IMR-90 (cell line): Measurements from ENCODE around the gene FAM83F. TPM values are rescaled to one million over a fixed set of nuclear protein-coding genes. Genes with fewer than 3 reads are reported as not detected.
A peak's percentile ranks its signal among the peaks of the same experiment; 100 is the strongest.

ENCODE experiments used
- ATAC-seq: fragments of 200-7000 bp; cut with Tn5 transposase; 2 replicates; pipeline ENCODE4 v1.9.1; 2020; ENCODE audit warnings: low read depth, mild to moderate bottlenecking, moderate library complexity
- BruUV-seq: library from RNA; stranded (reverse); fragments of 400-500 nt; replicated peaks from 2 replicates; lab custom pipeline; 2021; lab: Mats Ljungman, UMichigan
- CTCF ChIA-PET: fragments of 300-600 bp; formaldehyde crosslinking; extraction: SDS; loops from one replicate; lab custom pipeline; 2021; ENCODE audit warnings: antibody characterized with exemption; lab: Yijun Ruan, JAX
- POLR2A ChIA-PET: fragments of 300-600 bp; sonication (Branson Sonifier 250); formaldehyde crosslinking; loops from one replicate; lab custom pipeline; 2022; ENCODE audit warnings: antibody characterized with exemption; ENCODE audit not compliant: unreplicated experiment; lab: Charles Lee
- DNase-seq: peaks from one replicate; pipeline ENCODE4 v3.0.0; 2013
- H2AFZ ChIP-seq: replicated peaks from 2 replicates; pipeline ENCODE3; 2013; ENCODE audit warnings: low read length, mild to moderate bottlenecking; ENCODE audit not compliant: poor library complexity
- H2AK5ac ChIP-seq: 2 replicates; pipeline ENCODE4 v1.6.1; 2013; ENCODE audit warnings: low read depth, low read length, inconsistent platforms
- H2AK9ac ChIP-seq: replicated peaks from 2 replicates; pipeline ENCODE3; 2013; ENCODE audit warnings: mild to moderate bottlenecking, low read depth, low read length, moderate library complexity; ENCODE audit not compliant: poor library complexity
- H2BK120ac ChIP-seq: 2 replicates; pipeline ENCODE4 v1.6.1; 2013; ENCODE audit warnings: low read depth, low read length, inconsistent platforms
- H2BK15ac ChIP-seq: 3 replicates; pipeline ENCODE4 v1.6.1; 2013; ENCODE audit warnings: low read depth, low read length, inconsistent platforms
- H2BK20ac ChIP-seq: 2 replicates; pipeline ENCODE4 v1.6.1; 2013; ENCODE audit warnings: low read depth, mild to moderate bottlenecking, inconsistent platforms, low read length, moderate library complexity
- H2BK5ac ChIP-seq: 2 replicates; pipeline ENCODE4 v1.6.1; 2013; ENCODE audit warnings: mild to moderate bottlenecking, low read depth, low read length, inconsistent platforms; ENCODE audit not compliant: poor library complexity, severe bottlenecking
- H3K14ac ChIP-seq: replicated peaks from 2 replicates; pipeline ENCODE4 v1.6.1; 2013; ENCODE audit warnings: low read depth, low read length, inconsistent platforms
- H3K18ac ChIP-seq: 2 replicates; pipeline ENCODE4 v1.6.1; 2013; ENCODE audit warnings: low read depth, low read length, control low read depth
- H3K23ac ChIP-seq: 2 replicates; pipeline ENCODE4 v1.6.1; 2013; ENCODE audit warnings: low read depth, low read length, inconsistent platforms
- H3K27ac ChIP-seq: 2 replicates; pipeline ENCODE4 v1.5.1; 2013; ENCODE audit warnings: mild to moderate bottlenecking, control low read depth, low read length; ENCODE audit not compliant: insufficient read depth
- H3K27me3 ChIP-seq: 2 replicates; pipeline ENCODE4 v1.6.1; 2013; ENCODE audit warnings: low read length; ENCODE audit not compliant: control insufficient read depth, insufficient read depth
- H3K36me3 ChIP-seq: 2 replicates; pipeline ENCODE4 v1.6.1; 2013; ENCODE audit warnings: low read length, mixed read lengths; ENCODE audit not compliant: control insufficient read depth, insufficient read depth
- H3K4ac ChIP-seq: 2 replicates; pipeline ENCODE4 v1.6.1; 2013; ENCODE audit warnings: low read depth, low read length, inconsistent platforms
- H3K4me1 ChIP-seq: 2 replicates; pipeline ENCODE4 v1.6.1; 2013; ENCODE audit warnings: low read length, mixed read lengths; ENCODE audit not compliant: control insufficient read depth, insufficient read depth
- H3K4me2 ChIP-seq: 2 replicates; pipeline ENCODE4 v1.6.1; 2013; ENCODE audit warnings: low read depth, mild to moderate bottlenecking, control low read depth, low read length, moderate library complexity
- H3K4me3 ChIP-seq: 2 replicates; pipeline ENCODE4 v1.5.1; 2013; ENCODE audit warnings: low read depth, mild to moderate bottlenecking, control low read depth, low read length, moderate library complexity; ENCODE audit not compliant: insufficient read depth
- H3K56ac ChIP-seq: 2 replicates; pipeline ENCODE4 v1.6.1; 2013; ENCODE audit warnings: low read length, inconsistent platforms; ENCODE audit not compliant: insufficient read depth; ENCODE audit errors: extremely low read depth
- H3K79me1 ChIP-seq, 2 experiments: 2 replicates each; pipeline ENCODE4 v1.6.1; 2013; ENCODE audit warnings: low read length in 2 of 2, inconsistent platforms in 1 of 2, low read depth in 1 of 2
- H3K9ac ChIP-seq: 2 replicates; pipeline ENCODE4 v1.6.1; 2013; ENCODE audit warnings: low read depth, low read length, control low read depth
- H3K9me1 ChIP-seq: 2 replicates; pipeline ENCODE4 v1.6.1; 2013; ENCODE audit warnings: low read length, inconsistent platforms; ENCODE audit not compliant: insufficient read depth
- H3K9me3 ChIP-seq: 2 replicates; pipeline ENCODE4 v1.6.1; 2013; ENCODE audit warnings: low read length; ENCODE audit not compliant: control insufficient read depth, insufficient read depth
- H4K20me1 ChIP-seq: 2 replicates; pipeline ENCODE4 v1.6.1; 2013; ENCODE audit warnings: low read length, inconsistent platforms; ENCODE audit not compliant: insufficient read depth
- H4K5ac ChIP-seq: 2 replicates; pipeline ENCODE4 v1.6.1; 2013; ENCODE audit warnings: mild to moderate bottlenecking, low read depth, low read length, control low read depth
- H4K8ac ChIP-seq, 2 experiments: 2 replicates each; pipeline ENCODE4 v1.6.1; 2013; ENCODE audit warnings: low read depth in 2 of 2, low read length in 2 of 2, control low read depth in 1 of 2, inconsistent platforms in 1 of 2
- H4K91ac ChIP-seq: 2 replicates; pipeline ENCODE4 v1.6.1; 2013; ENCODE audit warnings: low read depth, low read length, inconsistent platforms; ENCODE audit not compliant: insufficient read depth
- BHLHE40 ChIP-seq: fragments of 150-350 bp; IDR thresholded peaks from 2 replicates; pipeline ENCODE4 v1.6.1; 2016; ENCODE audit warnings: mild to moderate bottlenecking, low read depth, low read length
- CEBPB ChIP-seq: IDR thresholded peaks from 2 replicates; pipeline ENCODE4 v1.6.1; 2012; ENCODE audit warnings: low read depth, low read length, improper control_type of control experiment
- CTCF ChIP-seq: conservative IDR thresholded peaks from 2 replicates; pipeline ENCODE4 v1.5.1; 2012; ENCODE audit warnings: mild to moderate bottlenecking, low read depth, low read length, improper control_type of control experiment
- ELK1 ChIP-seq: fragments of 150-350 bp; IDR thresholded peaks from 2 replicates; pipeline ENCODE4 v1.6.1; 2016; ENCODE audit warnings: low read depth, mild to moderate bottlenecking, low read length, moderate library complexity, borderline replicate concordance
- FOS ChIP-seq: fragments of 150-350 bp; IDR thresholded peaks from 2 replicates; pipeline ENCODE4 v1.6.1; 2016; ENCODE audit warnings: low read depth, low read length
- MAFK ChIP-seq: IDR thresholded peaks from 2 replicates; pipeline ENCODE4 v1.6.1; 2012; ENCODE audit warnings: low read depth, low read length, improper control_type of control experiment
- MAZ ChIP-seq: IDR thresholded peaks from 2 replicates; pipeline ENCODE4 v1.6.1; 2012; ENCODE audit warnings: low read depth, mild to moderate bottlenecking, low read length, improper control_type of control experiment, moderate library complexity, borderline replicate concordance
- MXI1 ChIP-seq: IDR thresholded peaks from 2 replicates; pipeline ENCODE4 v1.6.1; 2012; ENCODE audit warnings: low read depth, mild to moderate bottlenecking, low read length, moderate library complexity, borderline replicate concordance
- NFE2L2 ChIP-seq: fragments of 150-350 bp; IDR thresholded peaks from 2 replicates; pipeline ENCODE4 v1.6.1; 2016; ENCODE audit warnings: low read depth, mild to moderate bottlenecking, low read length
- POLR2A ChIP-seq: IDR thresholded peaks from 2 replicates; pipeline ENCODE4 v1.6.1; 2012; ENCODE audit warnings: mild to moderate bottlenecking, low read depth, low read length
- RAD21 ChIP-seq: IDR thresholded peaks from 2 replicates; pipeline ENCODE4 v1.6.1; 2012; ENCODE audit warnings: low read length, improper control_type of control experiment
- RFX5 ChIP-seq: IDR thresholded peaks from 2 replicates; pipeline ENCODE4 v1.8.0; 2012; ENCODE audit warnings: low read depth, mild to moderate bottlenecking, low read length, moderate library complexity
- SMC3 ChIP-seq: fragments of 150-350 bp; IDR thresholded peaks from 2 replicates; pipeline ENCODE4 v1.6.1; 2016; ENCODE audit warnings: low read depth, mild to moderate bottlenecking, antibody characterized with exemption, low read length, moderate library complexity
- WGBS, 2 experiments: methylation state at CpG; one replicate each; pipeline versions ENCODE4 v1.1.5 to v1.1.7; 2013; ENCODE audit warnings: missing lambda C conversion rate in 2 of 2; ENCODE audit not compliant: insufficient read length in 1 of 2; ENCODE audit errors: extremely low coverage in 2 of 2; 5-methylcytosine and 5-hydroxymethylcytosine counted together
- dilution Hi-C: fragments of 300-500 bp; cut with HindIII; formaldehyde crosslinking; loops from one replicate; pipeline ENCODE4 v1.14.3; 2018; ENCODE audit warnings: low sequenced_read_pairs; ENCODE audit not compliant: unreplicated experiment
- in situ Hi-C: fragments of 300-500 bp; cut with MboI; formaldehyde crosslinking; loops from 3 replicates; pipeline ENCODE4 v1.14.3; 2019; ENCODE audit warnings: low sequenced_read_pairs, inconsistent platforms, mixed read lengths
- intact Hi-C: fragments of 100-400 bp; cut with micrococcal nuclease; formaldehyde crosslinking; loops from 2 replicates; pipeline ENCODE4 v1.10.0; 2022
- polyA plus RNA-seq, 3 experiments: library from polyadenylated mRNA; depleted of rRNA; stranded (reverse); fragments of >200 nt; gene quantifications; 2 replicates each; pipeline ENCODE4 v1.2.3, GENCODE V29; 2012; ENCODE audit warnings: low replicate concordance in 1 of 3
- total RNA-seq: library from RNA; depleted of rRNA; stranded (reverse); fragments of >200 nt; gene quantifications from 2 replicates; pipeline ENCODE4 v1.2.3, GENCODE V29; 2012

FAM83F gene
- total and polyA plus RNA-seq, 2 of the 4 experiments (the other 2 are of a cell fraction), result not detected

GRCh38 chr22:39960791-39961746, 33.7 kb upstream of the FAM83F start:
- Histone ChIP-seq H2BK120ac (peak overlapping the region; percentile 86), H2AK9ac (peak overlapping the region; percentile 39), H3K4me3 (no peak overlapping the region), H4K5ac (peak overlapping the region; percentile 31; the same call in 1 of the 2 replicates), H3K4me2 (peak overlapping the region; percentile 38), H4K20me1 (no peaks in the 10 kb centered on the region; the same call in 1 of the 2 replicates), H3K4me1 (peaks cover 8% of the 10 kb centered on the region), H2AK5ac (0 out of 2 replicates have a peak overlapping the region, but pooled peaks have one; percentile 26), H3K9me3 (no peaks in the 10 kb centered on the region), H3K79me1 (no peaks in the 10 kb centered on the region), H4K8ac (peak overlapping the region; percentile 17 to 83; a peak in 3 of 4 replicates), H3K56ac (peak overlapping the region; percentile 65), H2BK5ac (peak overlapping the region; percentile 97), H3K36me3 (no peaks in the 10 kb centered on the region), H2AFZ (peak overlapping the region; percentile 82), H3K14ac (peak overlapping the region; percentile 28), H3K9ac (no peak overlapping the region), H4K91ac (peak overlapping the region; percentile 86), H3K4ac (peak overlapping the region; percentile 62), H3K23ac (0 out of 2 replicates have a peak overlapping the region, but pooled peaks have one; percentile 40), H2BK15ac (peak overlapping the region; percentile 88; the same call in 2 of the 3 replicates), H3K27ac (peak overlapping the region; percentile 51), H2BK20ac (peak overlapping the region; percentile 91), H3K18ac (peak overlapping the region; percentile 8; the same call in 1 of the 2 replicates), H3K27me3 (no peaks in the 10 kb centered on the region; the same call in 1 of the 2 replicates), H3K9me1 (0 out of 2 replicates have a peak, but pooled peaks cover 2% of the 10 kb centered on the region)
- DNase-seq (peak; percentile 98), ATAC-seq (peak; percentile 86)
- intact Hi-C loops, result no loop called here
- 27% methylated on average over 3 of the region's 13 CpGs; no CpG with 5 or more reads in 1 of the 2 experiments for WGBS, 2 experiments
- in situ Hi-C loops, result no loop called here
- no TSS peak for BruUV-seq
- ChIA-PET POLR2A (no interaction called here), CTCF (no interaction called here)
- dilution Hi-C loops, result no loop called here
- TF ChIP-seq FOS, result peak; percentile 59
- TF ChIP-seq MAZ, result peak; percentile 6; the same call in 1 of the 2 replicates
- TF ChIP-seq RFX5, result no peak
- peak; percentile 91 for TF ChIP-seq CEBPB
- TF ChIP-seq NFE2L2, result peak; percentile 45; the same call in 1 of the 2 replicates
- TF ChIP-seq SMC3, result no peak
- peak; percentile 42; the same call in 1 of the 2 replicates for TF ChIP-seq MXI1
- peak; percentile 60 for TF ChIP-seq MAFK
- TF ChIP-seq ELK1, result no peak
- peak; percentile 67 for TF ChIP-seq BHLHE40
- no peak for TF ChIP-seq RAD21
- peak; percentile 37; the same call in 1 of the 2 replicates for TF ChIP-seq POLR2A
- TF ChIP-seq CTCF, result no peak
